Measurements from ENCODE around the gene STAT5B. TPM values are rescaled to one million over a fixed set of nuclear protein-coding genes. Genes with fewer than 3 reads are reported as not detected.
A peak's percentile ranks its signal among the peaks of the same experiment; 100 is the strongest.

STAT5B gene
- total RNA-seq, 1 experiment from 2014 or later = 36.4 TPM

DNA sequence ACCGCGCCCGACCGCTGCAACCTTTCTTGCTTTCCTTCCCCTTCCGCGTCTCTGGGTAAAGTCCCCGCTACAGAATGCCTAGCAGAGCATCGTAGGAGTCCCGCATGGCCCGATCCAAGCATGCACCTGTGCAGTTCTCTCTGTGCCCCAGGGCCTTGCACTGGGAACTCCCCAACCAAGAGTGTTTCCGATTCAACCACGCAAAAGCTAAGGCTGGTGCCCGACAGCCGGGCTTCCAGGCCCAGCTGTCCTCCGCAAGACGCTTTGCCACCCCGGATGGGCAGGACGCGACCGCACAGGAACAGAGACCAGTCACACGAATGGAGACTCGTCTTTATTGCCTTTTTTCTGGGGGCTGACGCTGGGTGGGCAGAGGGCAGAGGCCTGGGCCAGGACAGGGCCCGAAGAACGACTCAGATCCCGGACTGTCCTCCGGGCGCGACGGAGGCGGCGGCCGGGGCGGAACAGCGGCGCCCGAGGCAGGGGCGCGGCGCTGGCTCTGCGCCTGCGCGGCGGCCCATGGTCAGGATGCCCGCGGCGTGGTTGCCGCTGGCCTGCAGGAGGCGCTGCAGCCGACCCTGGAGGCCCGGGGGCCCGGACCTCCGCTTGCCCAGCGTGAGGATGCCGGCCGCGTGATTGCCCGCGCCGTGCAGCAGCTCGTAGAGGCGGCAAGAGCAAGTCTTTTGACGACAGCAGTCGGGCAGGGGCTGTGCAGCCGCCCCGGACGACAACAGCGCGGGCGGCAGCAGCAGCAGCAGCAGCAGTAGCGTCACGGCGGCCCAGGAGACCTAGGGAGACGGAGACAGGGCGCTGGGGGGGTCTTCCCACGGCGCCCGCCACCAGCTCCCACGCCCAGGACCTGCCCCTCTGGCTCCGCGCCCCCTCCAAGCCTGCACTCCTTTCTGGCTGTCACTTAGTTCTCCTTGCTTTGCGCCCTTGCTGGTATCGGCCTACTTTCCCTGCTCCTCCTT, 92.2 kb downstream of the STAT5B start (continued):
- peak; percentile 91; the same call in 1 of the 2 replicates for TF ChIP-seq TCF7 (CRISPR knock-in tag; IDR thresholded peaks at IDR 0.05; ENCODE audit: low read depth)
- peak; percentile 97 for TF ChIP-seq JUN (CRISPR knock-in tag; IDR thresholded peaks at IDR 0.05)
- peak; percentile 94; the same call in 1 of the 2 replicates for TF ChIP-seq SMAD3 (CRISPR knock-in tag; IDR thresholded peaks at IDR 0.05; ENCODE audit: borderline replicate concordance)
- peak; percentile 83; the same call in 1 of the 2 replicates for TF ChIP-seq MYBL2 (CRISPR knock-in tag; IDR thresholded peaks at IDR 0.05)
- TF ChIP-seq ZNF423 (CRISPR knock-in tag; IDR thresholded peaks at IDR 0.05) = no peak
- no peak for TF ChIP-seq NFATC4 (CRISPR knock-in tag; IDR thresholded peaks at IDR 0.05)
- TF ChIP-seq, protein P1, sequence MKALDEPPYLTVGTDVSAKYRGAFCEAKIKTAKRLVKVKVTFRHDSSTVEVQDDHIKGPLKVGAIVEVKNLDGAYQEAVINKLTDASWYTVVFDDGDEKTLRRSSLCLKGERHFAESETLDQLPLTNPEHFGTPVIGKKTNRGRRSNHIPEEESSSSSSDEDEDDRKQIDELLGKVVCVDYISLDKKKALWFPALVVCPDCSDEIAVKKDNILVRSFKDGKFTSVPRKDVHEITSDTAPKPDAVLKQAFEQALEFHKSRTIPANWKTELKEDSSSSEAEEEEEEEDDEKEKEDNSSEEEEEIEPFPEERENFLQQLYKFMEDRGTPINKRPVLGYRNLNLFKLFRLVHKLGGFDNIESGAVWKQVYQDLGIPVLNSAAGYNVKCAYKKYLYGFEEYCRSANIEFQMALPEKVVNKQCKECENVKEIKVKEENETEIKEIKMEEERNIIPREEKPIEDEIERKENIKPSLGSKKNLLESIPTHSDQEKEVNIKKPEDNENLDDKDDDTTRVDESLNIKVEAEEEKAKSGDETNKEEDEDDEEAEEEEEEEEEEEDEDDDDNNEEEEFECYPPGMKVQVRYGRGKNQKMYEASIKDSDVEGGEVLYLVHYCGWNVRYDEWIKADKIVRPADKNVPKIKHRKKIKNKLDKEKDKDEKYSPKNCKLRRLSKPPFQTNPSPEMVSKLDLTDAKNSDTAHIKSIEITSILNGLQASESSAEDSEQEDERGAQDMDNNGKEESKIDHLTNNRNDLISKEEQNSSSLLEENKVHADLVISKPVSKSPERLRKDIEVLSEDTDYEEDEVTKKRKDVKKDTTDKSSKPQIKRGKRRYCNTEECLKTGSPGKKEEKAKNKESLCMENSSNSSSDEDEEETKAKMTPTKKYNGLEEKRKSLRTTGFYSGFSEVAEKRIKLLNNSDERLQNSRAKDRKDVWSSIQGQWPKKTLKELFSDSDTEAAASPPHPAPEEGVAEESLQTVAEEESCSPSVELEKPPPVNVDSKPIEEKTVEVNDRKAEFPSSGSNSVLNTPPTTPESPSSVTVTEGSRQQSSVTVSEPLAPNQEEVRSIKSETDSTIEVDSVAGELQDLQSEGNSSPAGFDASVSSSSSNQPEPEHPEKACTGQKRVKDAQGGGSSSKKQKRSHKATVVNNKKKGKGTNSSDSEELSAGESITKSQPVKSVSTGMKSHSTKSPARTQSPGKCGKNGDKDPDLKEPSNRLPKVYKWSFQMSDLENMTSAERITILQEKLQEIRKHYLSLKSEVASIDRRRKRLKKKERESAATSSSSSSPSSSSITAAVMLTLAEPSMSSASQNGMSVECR (CRISPR knock-in tag; IDR thresholded peaks at IDR 0.05; ENCODE audit: borderline replicate concordance) = peak; percentile 99
- TF ChIP-seq, protein P2, sequence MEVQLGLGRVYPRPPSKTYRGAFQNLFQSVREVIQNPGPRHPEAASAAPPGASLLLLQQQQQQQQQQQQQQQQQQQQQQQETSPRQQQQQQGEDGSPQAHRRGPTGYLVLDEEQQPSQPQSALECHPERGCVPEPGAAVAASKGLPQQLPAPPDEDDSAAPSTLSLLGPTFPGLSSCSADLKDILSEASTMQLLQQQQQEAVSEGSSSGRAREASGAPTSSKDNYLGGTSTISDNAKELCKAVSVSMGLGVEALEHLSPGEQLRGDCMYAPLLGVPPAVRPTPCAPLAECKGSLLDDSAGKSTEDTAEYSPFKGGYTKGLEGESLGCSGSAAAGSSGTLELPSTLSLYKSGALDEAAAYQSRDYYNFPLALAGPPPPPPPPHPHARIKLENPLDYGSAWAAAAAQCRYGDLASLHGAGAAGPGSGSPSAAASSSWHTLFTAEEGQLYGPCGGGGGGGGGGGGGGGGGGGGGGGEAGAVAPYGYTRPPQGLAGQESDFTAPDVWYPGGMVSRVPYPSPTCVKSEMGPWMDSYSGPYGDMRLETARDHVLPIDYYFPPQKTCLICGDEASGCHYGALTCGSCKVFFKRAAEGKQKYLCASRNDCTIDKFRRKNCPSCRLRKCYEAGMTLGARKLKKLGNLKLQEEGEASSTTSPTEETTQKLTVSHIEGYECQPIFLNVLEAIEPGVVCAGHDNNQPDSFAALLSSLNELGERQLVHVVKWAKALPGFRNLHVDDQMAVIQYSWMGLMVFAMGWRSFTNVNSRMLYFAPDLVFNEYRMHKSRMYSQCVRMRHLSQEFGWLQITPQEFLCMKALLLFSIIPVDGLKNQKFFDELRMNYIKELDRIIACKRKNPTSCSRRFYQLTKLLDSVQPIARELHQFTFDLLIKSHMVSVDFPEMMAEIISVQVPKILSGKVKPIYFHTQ (CRISPR knock-in tag; IDR thresholded peaks at IDR 0.05) = no peak
- TF ChIP-seq, protein P3, sequence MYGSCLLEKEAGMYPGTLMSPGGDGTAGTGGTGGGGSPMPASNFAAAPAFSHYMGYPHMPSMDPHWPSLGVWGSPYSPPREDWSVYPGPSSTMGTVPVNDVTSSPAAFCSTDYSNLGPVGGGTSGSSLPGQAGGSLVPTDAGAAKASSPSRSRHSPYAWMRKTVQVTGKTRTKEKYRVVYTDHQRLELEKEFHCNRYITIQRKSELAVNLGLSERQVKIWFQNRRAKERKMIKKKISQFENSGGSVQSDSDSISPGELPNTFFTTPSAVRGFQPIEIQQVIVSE (CRISPR knock-in tag; IDR thresholded peaks at IDR 0.05; ENCODE audit: borderline replicate concordance) = no peak
- TF ChIP-seq, protein P4, sequence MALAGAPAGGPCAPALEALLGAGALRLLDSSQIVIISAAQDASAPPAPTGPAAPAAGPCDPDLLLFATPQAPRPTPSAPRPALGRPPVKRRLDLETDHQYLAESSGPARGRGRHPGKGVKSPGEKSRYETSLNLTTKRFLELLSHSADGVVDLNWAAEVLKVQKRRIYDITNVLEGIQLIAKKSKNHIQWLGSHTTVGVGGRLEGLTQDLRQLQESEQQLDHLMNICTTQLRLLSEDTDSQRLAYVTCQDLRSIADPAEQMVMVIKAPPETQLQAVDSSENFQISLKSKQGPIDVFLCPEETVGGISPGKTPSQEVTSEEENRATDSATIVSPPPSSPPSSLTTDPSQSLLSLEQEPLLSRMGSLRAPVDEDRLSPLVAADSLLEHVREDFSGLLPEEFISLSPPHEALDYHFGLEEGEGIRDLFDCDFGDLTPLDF (CRISPR knock-in tag; IDR thresholded peaks at IDR 0.05) = peak; percentile 97
- peak; percentile 93 for TF ChIP-seq TEAD4 (CRISPR knock-in tag; IDR thresholded peaks at IDR 0.05)
- peak; percentile 88 for TF ChIP-seq CREB1 (CRISPR knock-in tag; IDR thresholded peaks at IDR 0.05)
- no peak for TF ChIP-seq MXD4 (CRISPR knock-in tag; IDR thresholded peaks at IDR 0.05; ENCODE audit: borderline replicate concordance)
- peak; percentile 97 for TF ChIP-seq SMAD4 (CRISPR knock-in tag; IDR thresholded peaks at IDR 0.05)
- TF ChIP-seq FOXJ3 (CRISPR knock-in tag; IDR thresholded peaks at IDR 0.05; ENCODE audit: borderline replicate concordance) = 0 out of 2 replicates have a peak, but pooled peaks have one; percentile 73
- TF ChIP-seq, protein P5, sequence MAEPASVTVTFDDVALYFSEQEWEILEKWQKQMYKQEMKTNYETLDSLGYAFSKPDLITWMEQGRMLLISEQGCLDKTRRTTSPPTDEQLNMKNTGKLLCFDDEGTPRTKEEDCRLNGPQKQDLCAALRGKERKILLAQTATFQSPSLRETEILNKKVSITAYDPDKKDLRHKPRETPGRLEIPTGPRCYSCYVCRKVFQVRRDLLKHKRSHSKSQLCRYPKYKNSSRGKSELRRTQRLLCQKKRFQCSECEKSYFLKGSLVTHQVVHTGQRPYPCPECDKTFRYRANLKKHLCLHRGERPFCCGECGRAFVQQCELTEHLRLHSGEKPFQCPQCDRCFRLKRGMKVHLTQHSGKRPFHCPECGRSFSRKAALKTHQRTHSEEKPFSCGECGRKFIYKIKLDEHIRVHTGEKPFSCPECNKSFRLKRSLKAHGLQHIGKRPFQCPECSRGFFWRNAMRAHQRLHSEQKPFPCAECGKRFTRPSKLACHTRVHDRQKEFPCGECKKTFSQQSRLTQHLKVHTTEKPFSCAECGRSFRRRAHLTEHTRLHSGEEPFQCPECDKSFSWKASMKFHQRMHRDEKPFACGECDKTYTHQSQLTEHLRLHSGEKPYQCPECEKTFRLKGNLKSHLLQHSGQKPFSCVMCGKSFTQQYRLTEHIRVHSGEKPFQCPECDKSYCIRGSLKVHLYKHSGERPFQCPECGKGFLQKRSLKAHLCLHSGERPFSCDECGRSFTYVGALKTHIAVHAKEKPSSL (CRISPR knock-in tag; conservative IDR thresholded peaks at IDR 0.05) = no peak
- TF ChIP-seq, protein P6, sequence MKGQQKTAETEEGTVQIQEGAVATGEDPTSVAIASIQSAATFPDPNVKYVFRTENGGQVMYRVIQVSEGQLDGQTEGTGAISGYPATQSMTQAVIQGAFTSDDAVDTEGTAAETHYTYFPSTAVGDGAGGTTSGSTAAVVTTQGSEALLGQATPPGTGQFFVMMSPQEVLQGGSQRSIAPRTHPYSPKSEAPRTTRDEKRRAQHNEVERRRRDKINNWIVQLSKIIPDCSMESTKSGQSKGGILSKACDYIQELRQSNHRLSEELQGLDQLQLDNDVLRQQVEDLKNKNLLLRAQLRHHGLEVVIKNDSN (CRISPR knock-in tag; IDR thresholded peaks at IDR 0.05) = peak; percentile 86
- peak; percentile 94 for TF ChIP-seq ZBTB21 (CRISPR knock-in tag; IDR thresholded peaks at IDR 0.05; ENCODE audit: borderline replicate concordance)
- peak; percentile 82 for TF ChIP-seq NR2C2 (CRISPR knock-in tag; IDR thresholded peaks at IDR 0.05)
- TF ChIP-seq, protein P7, sequence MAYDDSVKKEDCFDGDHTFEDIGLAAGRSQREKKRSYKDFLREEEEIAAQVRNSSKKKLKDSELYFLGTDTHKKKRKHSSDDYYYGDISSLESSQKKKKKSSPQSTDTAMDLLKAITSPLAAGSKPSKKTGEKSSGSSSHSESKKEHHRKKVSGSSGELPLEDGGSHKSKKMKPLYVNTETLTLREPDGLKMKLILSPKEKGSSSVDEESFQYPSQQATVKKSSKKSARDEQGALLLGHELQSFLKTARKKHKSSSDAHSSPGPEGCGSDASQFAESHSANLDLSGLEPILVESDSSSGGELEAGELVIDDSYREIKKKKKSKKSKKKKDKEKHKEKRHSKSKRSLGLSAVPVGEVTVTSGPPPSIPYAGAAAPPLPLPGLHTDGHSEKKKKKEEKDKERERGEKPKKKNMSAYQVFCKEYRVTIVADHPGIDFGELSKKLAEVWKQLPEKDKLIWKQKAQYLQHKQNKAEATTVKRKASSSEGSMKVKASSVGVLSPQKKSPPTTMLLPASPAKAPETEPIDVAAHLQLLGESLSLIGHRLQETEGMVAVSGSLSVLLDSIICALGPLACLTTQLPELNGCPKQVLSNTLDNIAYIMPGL (CRISPR knock-in tag; IDR thresholded peaks at IDR 0.05) = no peak
- peak; percentile 68 for TF ChIP-seq ZNF263 (CRISPR knock-in tag; IDR thresholded peaks at IDR 0.05; ENCODE audit: low read depth)
- TF ChIP-seq, protein P8, sequence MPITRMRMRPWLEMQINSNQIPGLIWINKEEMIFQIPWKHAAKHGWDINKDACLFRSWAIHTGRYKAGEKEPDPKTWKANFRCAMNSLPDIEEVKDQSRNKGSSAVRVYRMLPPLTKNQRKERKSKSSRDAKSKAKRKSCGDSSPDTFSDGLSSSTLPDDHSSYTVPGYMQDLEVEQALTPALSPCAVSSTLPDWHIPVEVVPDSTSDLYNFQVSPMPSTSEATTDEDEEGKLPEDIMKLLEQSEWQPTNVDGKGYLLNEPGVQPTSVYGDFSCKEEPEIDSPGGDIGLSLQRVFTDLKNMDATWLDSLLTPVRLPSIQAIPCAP (CRISPR knock-in tag; IDR thresholded peaks at IDR 0.05) = peak; percentile 93; the same call in 1 of the 2 replicates
